ENCODE results near the gene KRTAP5-7.

DNA sequence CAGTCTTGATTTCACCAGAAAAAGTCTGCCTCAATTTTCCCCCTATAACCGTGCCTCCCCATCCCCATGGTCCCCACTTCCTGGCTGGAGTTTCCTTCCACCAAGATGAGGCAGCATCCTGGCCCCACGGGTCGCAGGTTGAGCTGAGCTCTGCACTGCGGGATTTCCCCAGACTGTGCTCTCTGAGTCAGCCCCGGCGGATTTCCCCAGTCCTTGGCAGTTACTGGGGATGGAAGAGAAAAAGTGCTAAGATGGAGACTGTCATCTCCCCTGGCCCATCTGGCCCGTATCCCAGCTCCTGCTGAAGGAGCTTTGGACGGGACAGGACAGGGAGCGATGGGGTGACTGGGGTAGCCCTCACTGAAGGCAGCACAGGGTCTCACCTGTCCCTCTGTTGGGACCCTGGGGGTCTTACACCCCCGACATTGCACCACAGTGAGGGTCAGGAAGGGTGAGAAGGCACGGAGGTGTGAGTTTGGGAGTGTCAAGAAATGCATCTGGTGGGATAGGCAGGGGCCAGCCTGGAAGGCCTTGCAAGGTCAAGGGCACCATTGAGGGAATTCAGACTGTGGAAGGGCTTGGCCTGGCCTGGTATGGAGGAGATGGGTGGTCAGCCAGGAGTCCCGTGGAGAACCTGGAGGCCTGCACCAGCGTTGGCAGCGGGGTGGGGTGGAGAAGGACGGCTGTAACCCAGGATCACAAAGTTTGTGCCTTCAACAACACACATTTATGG, 37.6 kb upstream of the KRTAP5-7 start:
- TF ChIP-seq CTCF (conservative IDR thresholded peaks at IDR 0.05; ENCODE audit: low read length) (no peak), EZH2phosphoT487 (IDR thresholded peaks at IDR 0.05; ENCODE audit: borderline replicate concordance) (no peak)
